HG02759 (cell line): Measurements from ENCODE around the gene ADM5.
A peak's percentile ranks its signal among the peaks of the same experiment; 100 is the strongest.

Experiments
- ATAC-seq: cut with Tn5 transposase; IDR thresholded peaks from one replicate; pipeline ENCODE4 v1.9.1; 2021; ENCODE audit warnings: mild to moderate bottlenecking, moderate library complexity; ENCODE audit not compliant: unreplicated experiment

ADM5 gene

GRCh38 chr19:49658139-49658517 is 31.3 kb upstream of the ADM5 start:
- ATAC-seq: no peak

GRCh38 chr19:49658566-49659442 is 30.6 kb upstream of the ADM5 start:
- no peak for ATAC-seq

DNA sequence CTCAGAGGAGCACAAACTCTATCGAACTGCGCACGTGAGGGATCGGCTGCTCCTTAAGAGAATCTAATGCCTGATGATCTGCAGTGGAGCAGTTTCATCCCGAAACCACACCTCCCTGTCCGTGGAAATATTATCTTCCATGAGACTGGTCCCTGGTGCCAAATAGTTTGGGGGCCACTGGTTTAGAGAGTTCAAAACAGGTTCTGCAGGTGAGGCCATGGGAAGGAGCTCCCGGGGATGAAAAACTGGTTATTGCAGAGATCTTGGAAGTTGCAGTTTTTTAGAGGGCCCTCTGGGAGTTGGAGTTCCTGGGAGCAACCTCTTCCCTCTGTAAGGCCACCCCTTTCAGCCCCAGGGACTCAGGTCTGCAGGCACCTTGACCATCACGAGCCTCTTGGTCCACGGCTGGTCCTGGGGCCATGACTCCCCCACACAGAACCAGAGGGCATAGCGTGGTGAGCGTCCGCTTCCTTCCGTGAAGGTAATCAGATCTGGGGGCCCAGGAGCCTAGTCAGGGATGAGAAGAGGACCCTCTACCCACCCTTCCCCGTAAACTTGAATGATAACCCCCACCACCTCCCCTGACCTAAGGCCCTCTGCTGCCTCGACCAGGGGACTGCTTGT is 28.9 kb upstream of the ADM5 start:
- no peak for ATAC-seq

GRCh38 chr19:49662011-49662410 is 27.4 kb upstream of the ADM5 start:
- no peak for ATAC-seq

DNA sequence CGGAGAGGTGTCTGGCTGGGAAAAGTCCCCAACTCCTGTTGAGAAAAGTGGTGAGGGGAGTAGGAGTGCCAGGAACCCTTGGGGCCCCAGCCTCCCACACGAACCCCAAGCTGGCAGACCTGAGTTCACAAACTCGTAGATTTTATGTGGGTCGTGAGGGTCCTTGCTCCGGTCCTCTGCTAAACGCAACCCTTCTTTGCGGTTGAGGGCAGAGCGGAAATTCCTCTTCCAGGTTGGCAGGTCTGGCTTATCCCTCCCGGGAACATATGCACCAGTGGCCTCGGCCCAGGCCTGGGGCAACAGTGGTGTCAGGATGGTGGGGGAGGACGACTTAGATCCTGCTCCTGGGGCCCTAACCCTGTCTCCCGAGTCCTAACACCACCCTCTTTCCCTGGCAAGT is 26.2 kb upstream of the ADM5 start:
- no peak for ATAC-seq

DNA sequence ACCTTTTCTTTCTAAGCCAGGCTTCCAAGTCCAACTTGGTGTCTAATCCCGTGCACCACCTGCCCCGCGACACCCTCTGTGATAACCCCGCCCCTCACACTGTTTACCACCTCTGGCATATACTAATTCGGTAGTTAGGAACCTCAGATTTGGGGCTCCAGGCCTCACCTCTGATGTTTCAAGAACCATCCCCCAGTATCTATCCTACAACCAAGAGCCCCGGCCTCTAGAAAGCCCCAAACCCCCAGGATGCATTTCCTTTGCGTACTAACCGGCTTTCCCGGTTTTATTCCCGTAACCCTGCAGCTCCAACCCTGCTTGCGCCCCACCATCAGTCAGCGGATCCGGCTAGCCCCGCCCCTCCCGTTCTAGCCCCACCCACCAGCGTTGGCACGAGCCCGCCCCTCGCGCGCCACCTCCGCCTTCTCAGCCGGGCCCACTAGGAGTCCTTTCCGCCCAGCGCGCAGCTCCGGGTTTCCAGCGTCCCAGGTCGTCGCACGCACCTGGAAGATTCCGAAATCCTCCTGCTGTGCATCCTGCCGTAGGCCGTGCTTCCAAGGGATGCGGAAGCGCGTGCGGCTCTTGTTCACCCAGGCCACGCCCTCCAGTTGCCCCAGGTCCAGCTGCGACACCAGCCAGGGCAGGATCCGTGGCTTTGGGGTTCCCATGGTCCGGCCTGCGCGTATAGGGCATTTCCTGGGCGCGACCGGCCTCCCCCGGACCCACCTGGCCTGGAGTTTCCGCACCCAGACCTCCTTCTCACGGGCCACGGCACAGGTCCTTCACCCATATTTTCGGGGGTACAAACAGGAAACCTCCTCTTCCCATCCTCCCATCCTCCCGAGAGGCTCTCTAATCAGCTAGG is 25.0 kb upstream of the ADM5 start:
- ATAC-seq: peak; percentile 54

- ATAC-seq: no peak
Observed at GRCh38 chr19:49665036-49665350, 24.4 kb upstream of the ADM5 start.

DNA sequence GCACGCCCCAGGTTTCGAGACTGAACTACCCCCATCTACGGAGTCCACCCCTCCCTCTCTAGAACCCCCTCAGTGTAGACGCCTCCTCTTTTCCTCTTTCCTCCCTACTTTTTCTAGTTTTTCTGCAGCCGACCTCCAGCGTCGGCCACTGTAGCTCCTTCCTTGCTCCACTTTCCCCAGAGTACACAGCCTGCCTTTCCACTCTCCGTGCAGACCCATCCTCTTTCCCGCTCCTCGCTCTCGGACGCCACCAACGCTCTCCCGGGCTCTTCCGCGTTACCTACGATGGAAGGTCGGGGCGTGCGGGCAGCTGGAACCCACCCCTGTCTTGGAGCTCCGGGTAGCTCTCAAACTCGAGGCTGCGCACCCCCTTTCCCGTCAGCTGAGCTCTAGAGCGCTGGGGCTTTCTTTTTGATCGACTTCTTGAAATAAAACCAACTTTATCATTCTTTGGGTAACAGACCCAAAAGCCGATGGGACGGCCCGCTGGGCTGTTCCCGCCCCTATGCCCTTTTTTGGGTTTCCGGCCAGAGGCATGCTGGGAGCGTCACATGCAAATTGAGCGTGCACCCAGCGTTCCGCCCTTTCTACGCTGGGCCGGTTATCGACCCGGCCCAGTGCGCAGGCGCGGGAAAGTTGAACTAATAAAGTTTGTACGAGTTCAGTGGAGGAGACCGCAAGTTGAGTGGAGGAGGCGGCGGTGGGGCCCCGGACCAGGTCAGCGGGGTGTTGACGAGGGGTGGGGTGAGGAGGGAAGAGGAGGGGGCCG is 23.9 kb upstream of the ADM5 start, which contains the start of the genes BCL2L12 and IRF3:
TSS of gene BCL2L12 (plus strand) at position 583 of the 769 bp plus-strand sequence. CDS start 760 bp downstream, outside the sequence.
TSS of gene IRF3 (minus strand) at position 507 of the 769 bp plus-strand sequence. CDS start 1,019 bp downstream, outside the sequence.
- peak; percentile 84 for ATAC-seq

- no peak for ATAC-seq
Observed at GRCh38 chr19:49666120-49666444, 23.3 kb upstream of the ADM5 start.

GRCh38 chr19:49667473-49667872 is 21.9 kb upstream of the ADM5 start:
- ATAC-seq: no peak

DNA sequence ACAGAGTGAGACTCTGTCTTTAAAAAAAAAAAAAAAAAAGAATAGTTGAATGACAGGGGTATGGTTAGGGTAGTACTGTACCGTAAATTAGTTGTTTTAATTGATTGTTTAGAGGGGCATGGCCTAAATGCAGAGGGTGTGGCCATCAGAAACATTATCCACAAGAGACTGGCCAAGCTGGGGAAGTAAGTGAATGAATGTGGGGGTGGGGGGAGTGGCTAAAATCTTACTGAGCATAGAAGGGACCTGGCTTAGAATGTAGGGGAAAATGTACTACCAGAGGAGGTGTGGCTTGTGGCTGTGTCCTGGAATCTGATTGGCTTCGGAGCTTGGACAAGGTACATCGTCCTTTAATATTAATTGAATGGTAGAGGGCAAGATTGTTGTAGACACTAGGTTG is 19.9 kb upstream of the ADM5 start:
- ATAC-seq: no peak

DNA sequence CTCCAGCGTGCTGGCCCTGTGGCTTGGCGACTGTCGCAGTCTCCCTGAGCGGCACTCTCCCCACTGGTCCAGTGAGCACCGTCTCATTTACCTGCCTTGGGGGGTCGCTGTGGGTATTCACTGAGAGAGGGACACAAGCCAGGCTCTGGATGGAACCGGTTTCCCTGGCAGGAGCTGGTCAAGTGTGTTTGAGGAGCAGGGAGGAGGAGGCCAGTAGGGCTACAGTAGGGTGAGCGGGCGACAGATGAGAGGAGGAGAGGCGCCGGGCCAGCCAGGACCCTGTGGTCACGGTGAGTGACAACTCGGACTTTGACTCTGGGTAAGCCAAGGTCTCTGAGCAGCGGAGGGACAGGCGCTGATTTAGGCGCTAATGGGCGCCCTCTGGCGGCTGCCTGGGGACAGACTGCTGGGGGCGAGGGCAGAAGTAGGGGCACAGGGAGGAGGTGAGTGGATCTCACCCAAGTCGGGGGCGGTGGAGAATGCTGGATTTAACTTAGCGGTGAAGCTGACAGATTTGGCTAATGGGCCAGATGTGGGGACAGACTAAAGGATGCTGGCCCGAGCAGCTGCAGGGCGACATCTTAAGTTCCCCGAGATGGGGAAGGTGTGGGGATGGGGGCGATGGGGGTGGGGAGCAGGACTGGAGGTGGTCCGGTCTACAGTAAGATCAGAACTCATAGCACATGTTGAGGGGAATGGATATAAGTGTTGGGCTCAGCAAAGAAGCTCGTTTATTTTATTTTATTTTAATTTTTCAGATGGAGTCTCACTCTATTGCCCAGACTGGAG is 17.1 kb upstream of the ADM5 start:
- ATAC-seq: no peak

GRCh38 chr19:49676136-49676783 is 13.1 kb upstream of the ADM5 start:
- peak; percentile 18 for ATAC-seq

- ATAC-seq: peak; percentile 64
Observed at GRCh38 chr19:49676784-49677230, 12.6 kb upstream of the ADM5 start.

- peak; percentile 15 for ATAC-seq
Observed at GRCh38 chr19:49677231-49677900, 12.0 kb upstream of the ADM5 start, which contains the start of gene PRMT1. Gene PRMT1 (plus strand): TSS chr19:49677271. CDS start chr19:49677281, 10 bp downstream.

- ATAC-seq: no peak
Observed at GRCh38 chr19:49677901-49678674, 11.3 kb upstream of the ADM5 start.

GRCh38 chr19:49678985-49679770 is 10.2 kb upstream of the ADM5 start:
- no peak for ATAC-seq
